HG03196 (cell line): ENCODE measurements around the gene ARSB.

ENCODE experiments used
- ATAC-seq: cut with Tn5 transposase; IDR thresholded peaks from one replicate; pipeline ENCODE4 v1.9.1; 2021; ENCODE audit not compliant: unreplicated experiment

Gene ARSB

GRCh38 chr5:78810098-78810920 is 174.8 kb downstream of the ARSB start:
- no peak for ATAC-seq

- no peak for ATAC-seq
Observed at GRCh38 chr5:78809444-78809843, 175.7 kb downstream of the ARSB start.

GRCh38 chr5:78808818-78809217 is 176.3 kb downstream of the ARSB start:
- no peak for ATAC-seq

- no peak for ATAC-seq
Observed at GRCh38 chr5:78808380-78808779, 176.7 kb downstream of the ARSB start.

- no peak for ATAC-seq
Observed at GRCh38 chr5:78806544-78806943, 178.6 kb downstream of the ARSB start.

- ATAC-seq, result no peak
Observed at GRCh38 chr5:78805474-78806124, 179.5 kb downstream of the ARSB start.

GRCh38 chr5:78804995-78805394 is 180.1 kb downstream of the ARSB start:
- ATAC-seq, result no peak

GRCh38 chr5:78803941-78804340 is 181.2 kb downstream of the ARSB start:
- ATAC-seq, result no peak

- ATAC-seq, result no peak
Observed at GRCh38 chr5:78803353-78803752, 181.8 kb downstream of the ARSB start.

- no peak for ATAC-seq
Observed at GRCh38 chr5:78801413-78801812, 183.7 kb downstream of the ARSB start.

GRCh38 chr5:78799266-78800017 is 185.7 kb downstream of the ARSB start:
- no peak for ATAC-seq

- ATAC-seq, result no peak
Observed at GRCh38 chr5:78798673-78799029, 186.5 kb downstream of the ARSB start.

- no peak for ATAC-seq
Observed at GRCh38 chr5:78797936-78798672, 187.0 kb downstream of the ARSB start.

GRCh38 chr5:78795757-78796156 is 189.4 kb downstream of the ARSB start:
- no peak for ATAC-seq

- ATAC-seq, result no peak
Observed at GRCh38 chr5:78794693-78795215, 190.4 kb downstream of the ARSB start.

GRCh38 chr5:78793907-78794662 is 191.0 kb downstream of the ARSB start:
- ATAC-seq, result no peak

GRCh38 chr5:78792345-78793055 is 192.6 kb downstream of the ARSB start:
- no peak for ATAC-seq

GRCh38 chr5:78791501-78792100 is 193.5 kb downstream of the ARSB start:
- ATAC-seq, result no peak

GRCh38 chr5:78787783-78788182 is 197.3 kb downstream of the ARSB start:
- ATAC-seq, result no peak
